ENCODE measurements around the gene SWAP70.

SWAP70 gene

GRCh38 chr11:9714272-9714940 lies 50.5 kb downstream of the SWAP70 start:
- peaks cover 0 to 53% (median 19%) of the 10 kb centered on the region in 5 donors for H3K4me1 ChIP-seq (ENCODE audit: control insufficient read depth in 5 of 5, insufficient read depth in 5 of 5, low read length in 5 of 5)
- no peak overlapping the region for H3K9ac ChIP-seq (ENCODE audit: low read length in 5 of 5)
- H3K27ac ChIP-seq (ENCODE audit: low read depth, low read length), result no peak overlapping the region
- H3K36me3 ChIP-seq (ENCODE audit: control insufficient read depth in 5 of 5, insufficient read depth in 5 of 5, low read length in 5 of 5), result peaks cover 0 to 7% (median 4%) of the 10 kb centered on the region in 5 donors
- H3K9me3 ChIP-seq (ENCODE audit: control insufficient read depth in 5 of 5, low read length in 5 of 5), result no peaks in the 10 kb centered on the region
- no peaks in the 10 kb centered on the region for H3K27me3 ChIP-seq (ENCODE audit: control insufficient read depth in 5 of 5, insufficient read depth in 4 of 5, low read length in 5 of 5)
- H3K4me3 ChIP-seq (ENCODE audit: low read depth in 1 of 5, low read length in 5 of 5), result no peak overlapping the region

DNA sequence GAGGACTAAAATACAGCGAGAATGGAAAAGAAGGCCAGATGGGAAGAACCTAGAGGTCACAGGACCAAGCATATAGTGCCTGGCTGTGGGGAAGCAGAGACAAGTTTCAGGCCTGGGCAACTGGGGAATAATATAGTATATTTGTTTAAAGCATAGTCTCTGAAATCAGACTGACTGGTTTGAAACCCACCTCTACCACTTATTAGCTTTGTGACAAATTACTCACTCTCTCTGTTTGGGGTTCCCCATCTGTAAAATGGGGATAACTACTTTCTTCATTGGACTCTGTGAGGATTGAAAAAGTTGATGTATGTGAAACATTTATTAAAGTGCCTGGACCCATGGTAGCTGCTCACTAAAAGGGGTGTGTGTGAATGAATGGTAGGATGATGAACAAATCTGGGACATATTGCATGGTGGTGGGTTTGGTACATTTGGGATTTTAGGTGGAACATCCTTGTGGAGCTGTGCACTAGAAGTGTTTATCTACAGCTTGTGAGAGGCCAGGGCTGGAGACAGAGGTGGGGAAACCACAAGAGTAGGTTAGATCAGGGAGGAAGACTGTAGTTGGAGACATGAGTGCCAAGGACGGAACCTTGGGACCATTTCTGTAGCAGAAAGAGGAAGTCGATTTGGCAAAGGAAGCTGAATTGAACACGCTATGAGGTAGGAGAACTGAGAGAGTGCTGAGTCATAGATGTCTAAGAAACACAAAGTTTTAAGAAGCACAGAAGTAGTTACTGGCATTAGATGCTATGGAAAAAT lies 52.6 kb downstream of the SWAP70 start:
- H3K9ac ChIP-seq (ENCODE audit: low read length in 5 of 5), result no peak overlapping the region
- no peaks in the 10 kb centered on the region for H3K9me3 ChIP-seq (ENCODE audit: control insufficient read depth in 5 of 5, low read length in 5 of 5)
- peak overlapping the region; percentile 50 for H3K27ac ChIP-seq (ENCODE audit: low read depth, low read length)
- H3K4me3 ChIP-seq (ENCODE audit: low read depth in 1 of 5, low read length in 5 of 5), result no peak overlapping the region
- H3K27me3 ChIP-seq (ENCODE audit: control insufficient read depth in 5 of 5, insufficient read depth in 4 of 5, low read length in 5 of 5), result no peaks in the 10 kb centered on the region
- peaks cover 0 to 56% (median 28%) of the 10 kb centered on the region in 5 donors for H3K4me1 ChIP-seq (ENCODE audit: control insufficient read depth in 5 of 5, insufficient read depth in 5 of 5, low read length in 5 of 5)
- H3K36me3 ChIP-seq (ENCODE audit: control insufficient read depth in 5 of 5, insufficient read depth in 5 of 5, low read length in 5 of 5), result peaks cover 0 to 7% (median 4%) of the 10 kb centered on the region in 5 donors

- H3K4me3 ChIP-seq (ENCODE audit: low read depth in 1 of 5, low read length in 5 of 5), result no peak overlapping the region
- H3K36me3 ChIP-seq (ENCODE audit: control insufficient read depth in 5 of 5, insufficient read depth in 5 of 5, low read length in 5 of 5), result peaks cover 0 to 7% (median 4%) of the 10 kb centered on the region in 5 donors
- H3K27me3 ChIP-seq (ENCODE audit: control insufficient read depth in 5 of 5, insufficient read depth in 4 of 5, low read length in 5 of 5), result no peaks in the 10 kb centered on the region
- peaks cover 0 to 50% (median 28%) of the 10 kb centered on the region in 5 donors for H3K4me1 ChIP-seq (ENCODE audit: control insufficient read depth in 5 of 5, insufficient read depth in 5 of 5, low read length in 5 of 5)
- no peak overlapping the region for H3K9ac ChIP-seq (ENCODE audit: low read length in 5 of 5)
- peak overlapping the region; percentile 50 for H3K27ac ChIP-seq (ENCODE audit: low read depth, low read length)
- no peaks in the 10 kb centered on the region for H3K9me3 ChIP-seq (ENCODE audit: control insufficient read depth in 5 of 5, low read length in 5 of 5)
Measured at GRCh38 chr11:9717040-9717357, 53.1 kb downstream of the SWAP70 start.

GRCh38 chr11:9717719-9718118 lies 53.8 kb downstream of the SWAP70 start:
- Histone ChIP-seq H3K4me3 (ENCODE audit: low read depth in 1 of 5, low read length in 5 of 5) (no peak overlapping the region), H3K4me1 (ENCODE audit: control insufficient read depth in 5 of 5, insufficient read depth in 5 of 5, low read length in 5 of 5) (peaks cover 0 to 50% (median 28%) of the 10 kb centered on the region in 5 donors), H3K9ac (ENCODE audit: low read length in 5 of 5) (peak overlapping the region in 1 of 5 donors; percentile 26), H3K27me3 (ENCODE audit: control insufficient read depth in 5 of 5, insufficient read depth in 4 of 5, low read length in 5 of 5) (no peaks in the 10 kb centered on the region), H3K9me3 (ENCODE audit: control insufficient read depth in 5 of 5, low read length in 5 of 5) (no peaks in the 10 kb centered on the region), H3K36me3 (ENCODE audit: control insufficient read depth in 5 of 5, insufficient read depth in 5 of 5, low read length in 5 of 5) (peaks cover 0 to 7% (median 4%) of the 10 kb centered on the region in 5 donors), H3K27ac (ENCODE audit: low read depth, low read length) (peak overlapping the region; percentile 68)

DNA sequence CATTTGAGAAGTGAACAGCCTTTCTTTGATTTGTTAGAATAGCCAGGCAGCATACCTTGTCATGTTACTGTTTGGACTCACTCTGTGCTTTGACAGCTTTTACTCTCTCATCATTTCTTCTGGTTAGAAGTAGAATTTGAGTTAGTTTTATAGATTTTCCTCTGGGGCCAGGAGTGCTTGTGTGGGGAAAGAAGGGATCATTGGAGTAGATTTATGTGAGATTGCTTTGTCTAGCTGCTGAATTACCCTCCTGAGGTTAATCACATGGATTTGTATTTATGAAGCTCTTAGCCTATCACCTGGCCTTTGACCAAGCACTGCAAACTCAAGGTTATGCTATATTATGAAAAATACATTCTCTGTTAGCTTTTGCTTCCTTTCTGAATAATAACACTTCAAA lies 54.3 kb downstream of the SWAP70 start:
- peaks cover 0 to 50% (median 28%) of the 10 kb centered on the region in 5 donors for H3K4me1 ChIP-seq (ENCODE audit: control insufficient read depth in 5 of 5, insufficient read depth in 5 of 5, low read length in 5 of 5)

DNA sequence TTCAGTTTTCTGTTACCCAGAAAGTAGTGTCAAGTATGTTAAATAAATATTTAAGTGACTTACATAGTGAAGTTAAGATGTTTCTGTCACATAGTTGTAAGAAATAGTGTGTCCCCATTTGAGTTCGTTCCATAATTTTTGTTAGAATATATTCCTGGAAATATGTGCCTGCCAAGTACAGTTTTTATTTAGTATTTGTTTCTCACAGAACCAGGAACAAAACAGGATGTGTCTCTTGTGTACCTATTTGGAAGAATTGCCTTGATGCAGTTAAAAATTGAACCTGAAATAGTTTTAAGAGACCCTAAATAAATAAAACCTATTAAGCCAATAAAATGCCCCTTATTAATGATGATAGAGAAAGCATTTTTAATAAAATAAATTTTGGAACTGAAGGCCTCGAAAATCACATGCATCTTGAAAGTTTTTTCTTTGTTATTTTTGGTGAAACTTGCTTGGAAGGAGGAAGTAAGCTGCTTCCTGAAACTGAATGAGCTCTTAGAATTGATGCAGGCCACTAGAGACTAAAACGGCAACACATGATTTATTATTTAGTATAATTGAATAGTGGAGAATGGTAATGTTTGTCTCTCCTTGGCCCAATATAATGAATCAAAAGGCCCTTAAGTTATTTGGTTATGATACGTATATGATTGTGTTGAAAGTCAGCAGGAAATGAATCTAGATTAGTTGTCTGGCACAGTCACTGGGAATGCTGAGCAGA lies 55.9 kb downstream of the SWAP70 start:
- Histone ChIP-seq H3K27ac (ENCODE audit: low read depth, low read length) (peak overlapping the region; percentile 58), H3K4me3 (ENCODE audit: low read depth in 1 of 5, low read length in 5 of 5) (no peak overlapping the region), H3K27me3 (ENCODE audit: control insufficient read depth in 5 of 5, insufficient read depth in 4 of 5, low read length in 5 of 5) (no peaks in the 10 kb centered on the region), H3K36me3 (ENCODE audit: control insufficient read depth in 5 of 5, insufficient read depth in 5 of 5, low read length in 5 of 5) (peaks cover 0 to 6% (median 3%) of the 10 kb centered on the region in 5 donors), H3K9ac (ENCODE audit: low read length in 5 of 5) (no peak overlapping the region), H3K9me3 (ENCODE audit: control insufficient read depth in 5 of 5, low read length in 5 of 5) (no peaks in the 10 kb centered on the region), H3K4me1 (ENCODE audit: control insufficient read depth in 5 of 5, insufficient read depth in 5 of 5, low read length in 5 of 5) (peaks cover 0 to 45% (median 28%) of the 10 kb centered on the region in 5 donors)

More for the DNA sequence above, 54.3 kb downstream of the SWAP70 start:
- H3K9me3 ChIP-seq (ENCODE audit: control insufficient read depth in 5 of 5, low read length in 5 of 5), result no peaks in the 10 kb centered on the region
- peak overlapping the region in 1 of 5 donors; percentile 26 for H3K9ac ChIP-seq (ENCODE audit: low read length in 5 of 5)
- H3K4me3 ChIP-seq (ENCODE audit: low read depth in 1 of 5, low read length in 5 of 5), result no peak overlapping the region
- H3K27me3 ChIP-seq (ENCODE audit: control insufficient read depth in 5 of 5, insufficient read depth in 4 of 5, low read length in 5 of 5), result no peaks in the 10 kb centered on the region
- peaks cover 0 to 7% (median 4%) of the 10 kb centered on the region in 5 donors for H3K36me3 ChIP-seq (ENCODE audit: control insufficient read depth in 5 of 5, insufficient read depth in 5 of 5, low read length in 5 of 5)
- peak overlapping the region; percentile 68 for H3K27ac ChIP-seq (ENCODE audit: low read depth, low read length)

DNA sequence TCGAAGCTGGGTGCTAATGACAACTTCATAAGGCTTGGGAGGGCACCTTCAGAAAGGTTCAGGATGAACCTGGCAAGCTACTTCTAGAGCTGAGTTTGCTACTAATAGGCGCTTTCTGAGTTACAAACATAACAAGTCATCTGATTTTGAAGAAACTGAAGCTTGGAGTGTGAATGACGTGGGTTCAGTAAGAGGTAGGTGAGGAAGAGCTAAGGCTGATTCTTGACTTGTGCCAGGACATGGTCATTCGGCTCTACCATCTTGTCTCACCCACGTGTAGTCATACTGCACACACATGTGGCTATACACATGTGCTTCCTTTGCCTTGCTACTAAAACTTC lies 56.4 kb downstream of the SWAP70 start:
- Histone ChIP-seq H3K36me3 (ENCODE audit: control insufficient read depth in 5 of 5, insufficient read depth in 5 of 5, low read length in 5 of 5) (peaks cover 0 to 4% (median 3%) of the 10 kb centered on the region in 5 donors), H3K4me1 (ENCODE audit: control insufficient read depth in 5 of 5, insufficient read depth in 5 of 5, low read length in 5 of 5) (peaks cover 0 to 45% (median 28%) of the 10 kb centered on the region in 5 donors), H3K9me3 (ENCODE audit: control insufficient read depth in 5 of 5, low read length in 5 of 5) (no peaks in the 10 kb centered on the region), H3K27ac (ENCODE audit: low read depth, low read length) (peak overlapping the region; percentile 58), H3K4me3 (ENCODE audit: low read depth in 1 of 5, low read length in 5 of 5) (peak overlapping the region in 1 of 5 donors; percentile 15), H3K27me3 (ENCODE audit: control insufficient read depth in 5 of 5, insufficient read depth in 4 of 5, low read length in 5 of 5) (no peaks in the 10 kb centered on the region), H3K9ac (ENCODE audit: low read length in 5 of 5) (peak overlapping the region in 1 of 5 donors; percentile 60)

GRCh38 chr11:9722023-9722422 lies 58.1 kb downstream of the SWAP70 start:
- peaks cover 0 to 32% (median 23%) of the 10 kb centered on the region in 5 donors for H3K4me1 ChIP-seq (ENCODE audit: control insufficient read depth in 5 of 5, insufficient read depth in 5 of 5, low read length in 5 of 5)
- no peaks in the 10 kb centered on the region for H3K27me3 ChIP-seq (ENCODE audit: control insufficient read depth in 5 of 5, insufficient read depth in 4 of 5, low read length in 5 of 5)
- H3K4me3 ChIP-seq (ENCODE audit: low read depth in 1 of 5, low read length in 5 of 5), result no peak overlapping the region
- H3K9ac ChIP-seq (ENCODE audit: low read length in 5 of 5), result no peak overlapping the region
- H3K27ac ChIP-seq (ENCODE audit: low read depth, low read length), result peak overlapping the region; percentile 33
- no peaks in the 10 kb centered on the region for H3K9me3 ChIP-seq (ENCODE audit: control insufficient read depth in 5 of 5, low read length in 5 of 5)
- H3K36me3 ChIP-seq (ENCODE audit: control insufficient read depth in 5 of 5, insufficient read depth in 5 of 5, low read length in 5 of 5), result peaks cover 0 to 7% (median 0%) of the 10 kb centered on the region in 5 donors

- peak overlapping the region; percentile 35 for H3K27ac ChIP-seq (ENCODE audit: low read depth, low read length)
Measured at GRCh38 chr11:9722893-9723292, 59.0 kb downstream of the SWAP70 start.

More at GRCh38 chr11:9722893-9723292, 59.0 kb downstream of the SWAP70 start:
- peaks cover 0 to 9% (median 3%) of the 10 kb centered on the region in 5 donors for H3K36me3 ChIP-seq (ENCODE audit: control insufficient read depth in 5 of 5, insufficient read depth in 5 of 5, low read length in 5 of 5)
- no peaks in the 10 kb centered on the region for H3K27me3 ChIP-seq (ENCODE audit: control insufficient read depth in 5 of 5, insufficient read depth in 4 of 5, low read length in 5 of 5)
- H3K9ac ChIP-seq (ENCODE audit: low read length in 5 of 5), result no peak overlapping the region
- no peaks in the 10 kb centered on the region for H3K9me3 ChIP-seq (ENCODE audit: control insufficient read depth in 5 of 5, low read length in 5 of 5)
- H3K4me1 ChIP-seq (ENCODE audit: control insufficient read depth in 5 of 5, insufficient read depth in 5 of 5, low read length in 5 of 5), result peaks cover 0 to 23% (median 15%) of the 10 kb centered on the region in 5 donors
- no peak overlapping the region for H3K4me3 ChIP-seq (ENCODE audit: low read depth in 1 of 5, low read length in 5 of 5)

Data from subcutaneous abdominal adipose tissue (tissue), 5 donors.